ENCODE measurements around the gene GMCL2.

DNA sequence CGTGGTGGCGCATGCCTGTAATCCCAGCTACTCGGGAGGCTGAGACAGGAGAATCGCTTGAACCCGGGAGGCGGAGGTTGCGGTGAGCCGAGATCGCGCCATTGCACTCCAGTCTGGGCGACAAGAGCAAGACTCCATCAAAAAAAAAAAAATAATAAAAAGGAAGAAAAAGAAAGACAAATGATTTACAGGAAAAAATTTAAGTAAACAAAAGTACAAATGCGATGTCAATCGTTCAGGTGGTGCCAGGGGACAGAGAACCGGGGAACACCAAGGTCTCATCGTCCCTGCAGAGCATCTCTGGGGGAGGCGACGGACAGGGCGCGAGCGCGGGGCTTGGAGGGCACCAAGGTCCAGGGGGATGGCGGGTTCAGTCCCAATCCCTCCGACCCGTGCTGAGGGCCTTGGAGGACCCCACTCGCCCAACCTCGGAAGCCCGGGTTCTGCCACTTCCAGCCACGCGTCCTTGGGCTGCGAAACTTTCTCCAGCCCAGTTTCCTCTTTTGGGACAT lies 16.6 kb upstream of the GMCL2 start:
- TF ChIP-seq, protein P1, sequence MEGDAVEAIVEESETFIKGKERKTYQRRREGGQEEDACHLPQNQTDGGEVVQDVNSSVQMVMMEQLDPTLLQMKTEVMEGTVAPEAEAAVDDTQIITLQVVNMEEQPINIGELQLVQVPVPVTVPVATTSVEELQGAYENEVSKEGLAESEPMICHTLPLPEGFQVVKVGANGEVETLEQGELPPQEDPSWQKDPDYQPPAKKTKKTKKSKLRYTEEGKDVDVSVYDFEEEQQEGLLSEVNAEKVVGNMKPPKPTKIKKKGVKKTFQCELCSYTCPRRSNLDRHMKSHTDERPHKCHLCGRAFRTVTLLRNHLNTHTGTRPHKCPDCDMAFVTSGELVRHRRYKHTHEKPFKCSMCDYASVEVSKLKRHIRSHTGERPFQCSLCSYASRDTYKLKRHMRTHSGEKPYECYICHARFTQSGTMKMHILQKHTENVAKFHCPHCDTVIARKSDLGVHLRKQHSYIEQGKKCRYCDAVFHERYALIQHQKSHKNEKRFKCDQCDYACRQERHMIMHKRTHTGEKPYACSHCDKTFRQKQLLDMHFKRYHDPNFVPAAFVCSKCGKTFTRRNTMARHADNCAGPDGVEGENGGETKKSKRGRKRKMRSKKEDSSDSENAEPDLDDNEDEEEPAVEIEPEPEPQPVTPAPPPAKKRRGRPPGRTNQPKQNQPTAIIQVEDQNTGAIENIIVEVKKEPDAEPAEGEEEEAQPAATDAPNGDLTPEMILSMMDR (IDR thresholded peaks at IDR 0.05; ENCODE audit: low read depth, low read length) = no peak
- TF ChIP-seq POLR2A (IDR thresholded peaks at IDR 0.05; ENCODE audit: extremely low read depth, insufficient read length) = no peak
